HG03457 (cell line): ENCODE measurements around the gene TEC.
A peak's percentile ranks its signal among the peaks of the same experiment; 100 is the strongest.
"Not testable (repeated sequence)": the region's sequence is repeated elsewhere in the genome, so short reads cannot be mapped to it uniquely, and the experiment has no call there.

ENCODE experiments used
- ATAC-seq: cut with Tn5 transposase; IDR thresholded peaks from one replicate; pipeline ENCODE4 v1.9.1; 2021; ENCODE audit warnings: moderate number of reproducible peaks; ENCODE audit not compliant: unreplicated experiment

The TEC gene

DNA sequence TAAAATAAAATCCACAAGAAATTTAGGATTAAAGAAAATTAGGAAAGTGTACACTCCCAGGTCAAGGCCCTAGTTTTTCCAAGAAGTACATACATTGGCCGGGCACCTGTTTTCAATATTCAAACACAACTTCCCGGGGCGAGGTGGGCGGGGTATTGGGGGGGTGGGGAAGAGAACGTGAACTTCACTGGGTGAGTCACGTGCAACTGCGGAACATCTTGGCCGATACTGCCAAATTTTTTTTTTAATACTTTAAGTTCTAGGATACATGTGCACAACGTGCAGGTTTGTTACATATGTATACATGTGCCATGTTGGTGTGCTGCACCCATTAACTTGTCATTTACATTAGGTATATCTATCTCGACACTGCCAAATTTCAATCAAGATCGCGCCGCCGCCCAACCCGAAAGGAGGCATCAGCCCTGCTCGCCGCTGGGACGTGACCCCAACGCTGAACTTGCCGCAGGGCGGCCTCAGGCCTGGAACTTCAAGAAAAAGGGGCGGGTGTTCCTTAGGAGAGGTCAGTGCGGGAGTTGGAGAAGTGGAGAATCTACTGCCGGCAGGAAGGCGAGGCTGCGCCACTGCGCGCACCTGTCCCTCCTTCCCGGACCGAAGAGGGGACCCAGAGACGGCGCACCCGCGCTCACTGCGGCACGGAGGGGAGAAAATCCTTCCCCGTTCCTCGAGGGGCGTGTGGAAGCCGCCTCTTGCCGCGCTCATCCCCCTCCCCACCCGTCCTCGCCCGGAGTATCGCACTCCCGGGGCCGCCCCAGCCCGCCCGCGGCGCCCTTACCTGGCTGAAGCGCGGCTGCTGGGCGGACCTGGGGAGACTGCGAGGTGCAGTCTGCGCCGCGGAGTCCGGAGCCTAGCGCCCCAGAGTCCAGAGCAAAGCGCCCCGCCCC lies at the start of gene TEC:
Gene TEC, minus strand, starts transcription at position 883 of the 905 bp plus-strand sequence. CDS start 41,224 bp downstream, outside the sequence.
- ATAC-seq, result peak; percentile 12

DNA sequence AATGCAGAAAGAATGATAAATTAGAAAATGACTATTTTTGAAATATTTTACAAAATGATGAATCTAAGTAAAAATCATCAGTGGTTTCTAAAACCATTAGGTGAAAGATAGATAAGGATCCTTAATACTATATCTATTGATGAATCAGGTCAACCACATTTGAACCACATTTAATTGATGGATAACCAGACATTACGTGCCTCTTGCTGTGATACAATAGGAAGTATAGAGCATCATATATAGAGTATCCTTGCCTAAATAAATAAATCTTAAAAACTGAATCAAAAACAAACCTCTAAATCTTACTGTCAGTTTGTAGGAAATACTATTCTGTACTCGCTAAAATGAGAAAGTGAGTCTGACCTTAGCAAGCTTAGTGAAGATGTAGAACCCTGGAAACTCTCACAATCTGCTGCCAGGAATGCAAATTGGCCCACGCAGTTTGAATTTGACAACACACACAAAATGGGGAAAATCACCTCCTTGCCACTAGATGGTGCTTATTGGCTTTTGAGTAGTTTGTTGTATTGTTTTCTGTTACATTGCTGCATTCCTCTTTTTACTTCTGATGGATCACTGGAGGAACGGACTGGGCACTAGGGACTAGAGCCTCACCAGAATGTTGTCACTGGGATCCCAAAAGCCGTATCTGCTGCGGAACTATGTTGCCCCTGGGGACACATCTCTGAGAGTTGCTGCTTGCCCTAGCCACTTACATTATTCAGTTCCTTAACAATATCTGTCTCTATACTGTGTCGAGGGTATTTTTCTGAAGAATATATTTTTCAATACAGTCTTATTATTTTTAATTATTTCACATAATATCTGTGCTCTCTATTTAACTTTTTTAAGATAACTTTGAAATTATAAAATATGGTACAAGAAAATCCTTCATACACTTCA lies 46.3 kb upstream of the TEC start:
- ATAC-seq, result peak; percentile 74

DNA sequence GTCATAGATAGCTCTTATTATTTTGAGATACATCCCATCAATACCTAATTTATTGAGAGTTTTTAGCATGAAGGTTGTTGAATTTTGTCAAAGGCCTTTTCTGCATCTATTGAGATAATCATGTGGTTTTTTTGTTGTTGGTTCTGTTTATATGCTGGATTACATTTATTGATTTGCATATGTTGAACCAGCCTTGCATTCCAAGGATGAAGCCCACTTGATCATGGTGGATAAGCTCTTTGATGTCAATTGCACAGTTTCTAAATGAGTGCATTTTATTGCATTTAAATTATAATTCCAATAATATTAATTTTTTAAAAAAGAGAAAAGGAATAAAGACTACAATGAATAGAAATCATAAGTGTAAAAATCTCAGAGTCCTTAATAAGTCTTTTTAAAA lies 45.1 kb upstream of the TEC start:
- ATAC-seq, result not testable (repeated sequence)

DNA sequence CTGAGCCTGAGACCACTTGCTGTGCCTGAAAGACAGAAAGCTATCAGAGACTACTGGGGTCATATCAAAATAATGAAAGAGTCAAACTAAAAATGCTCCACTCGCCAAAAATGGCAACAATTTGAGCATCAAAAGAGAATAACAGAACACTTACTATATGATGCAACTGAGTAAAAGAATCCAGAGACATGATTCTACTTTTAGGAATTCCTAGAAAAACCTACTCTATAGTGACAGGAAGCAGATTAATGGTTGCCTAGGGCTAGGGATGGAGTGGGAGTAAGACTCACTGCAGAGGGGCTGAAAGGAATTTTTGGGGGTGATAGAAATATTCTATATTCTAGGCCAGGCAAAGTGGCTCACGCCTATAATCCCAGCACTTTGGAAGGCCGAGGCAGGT lies 42.3 kb upstream of the TEC start:
- ATAC-seq, result no peak

DNA sequence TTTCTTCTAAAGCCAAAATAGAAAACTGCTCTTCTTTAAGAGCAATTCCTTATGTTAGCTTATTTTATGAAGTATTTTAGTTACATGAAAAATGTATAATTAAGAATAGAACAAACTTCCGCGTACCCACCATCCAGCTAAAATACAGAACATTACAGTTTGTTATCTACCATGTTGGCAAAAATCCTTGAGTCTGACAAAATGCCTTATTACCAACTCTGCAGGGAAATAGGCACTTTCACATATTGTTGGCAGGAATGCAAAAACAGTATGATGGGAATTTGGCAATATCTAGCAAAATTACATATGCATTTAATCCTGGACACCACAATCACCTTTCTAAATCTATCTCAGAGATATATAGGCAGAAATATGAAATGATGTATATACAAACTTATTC lies 39.3 kb upstream of the TEC start:
- ATAC-seq, result no peak

DNA sequence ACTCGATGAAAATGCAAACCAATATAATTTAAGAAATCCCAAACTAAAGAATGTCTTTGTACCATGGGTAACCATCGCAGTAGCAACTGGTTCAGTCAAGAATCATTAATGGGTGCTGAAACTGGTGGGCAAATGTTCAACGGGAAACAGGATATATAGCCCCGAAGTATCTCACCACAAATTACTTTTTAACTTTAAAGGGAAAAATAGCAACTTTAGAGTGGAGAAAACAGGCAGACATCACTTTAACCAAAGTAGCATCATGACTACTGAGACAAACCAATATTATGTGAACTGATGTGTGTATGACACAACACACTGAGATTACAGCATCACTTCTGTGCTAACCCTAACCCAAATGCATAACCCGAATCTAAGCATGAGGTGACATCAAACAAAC lies 37.9 kb upstream of the TEC start:
- ATAC-seq, result peak; percentile 75

DNA sequence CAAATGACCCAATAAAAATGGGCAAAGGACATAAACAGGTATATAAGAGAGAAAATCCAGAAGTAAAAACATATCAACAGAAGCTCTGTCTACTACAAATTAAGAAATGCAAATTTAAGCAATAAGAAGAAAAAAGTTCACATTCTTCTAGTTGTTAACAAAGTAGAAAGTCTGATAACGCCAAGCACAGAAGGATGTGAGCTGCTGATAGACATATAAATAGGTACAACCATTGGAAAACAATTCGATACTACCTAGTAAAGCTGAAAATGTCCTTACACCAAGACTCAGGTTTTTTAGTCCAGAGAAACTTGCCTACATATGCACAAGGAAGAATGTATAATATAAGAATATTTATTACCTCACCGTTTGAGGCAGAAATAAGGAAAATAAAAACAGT lies 35.9 kb upstream of the TEC start:
- no peak for ATAC-seq

DNA sequence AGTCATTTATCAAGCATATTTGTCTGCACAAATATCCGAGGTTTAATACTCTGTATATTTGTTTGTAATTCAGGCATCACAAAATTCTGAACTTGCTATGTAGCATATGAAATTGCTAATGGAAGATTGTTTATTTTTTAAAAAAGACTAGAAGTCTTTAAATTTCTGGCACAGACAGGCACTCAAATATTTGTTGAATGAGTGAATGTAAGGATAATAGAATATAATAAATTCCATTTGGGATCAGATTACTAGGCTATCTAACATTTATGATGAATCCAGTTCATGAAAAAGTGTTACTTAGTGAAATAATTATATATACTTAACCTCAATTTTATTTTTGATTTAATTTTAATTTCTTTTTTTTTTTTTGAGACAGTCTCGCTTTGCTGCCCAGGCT lies 30.4 kb upstream of the TEC start:
- ATAC-seq, result no peak

DNA sequence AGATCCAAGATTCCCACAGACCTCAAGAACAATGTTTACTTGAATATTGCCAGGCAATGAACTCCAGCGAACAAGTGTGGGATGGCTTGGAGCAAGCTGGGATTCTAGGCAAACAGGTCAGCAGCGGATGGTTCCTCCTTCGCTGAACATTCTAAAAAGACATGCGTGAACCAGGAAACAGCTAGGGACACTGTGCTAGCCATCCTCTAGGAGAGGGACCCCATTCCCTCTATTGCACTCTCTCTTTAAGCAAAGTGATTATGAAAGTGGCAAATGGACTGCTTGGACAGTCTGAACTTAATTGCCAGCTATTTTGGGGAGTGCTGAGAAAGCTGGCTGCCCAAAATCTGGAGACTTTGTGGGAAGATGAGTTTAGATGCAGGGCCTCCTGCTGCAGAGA lies 29.9 kb upstream of the TEC start:
- no peak for ATAC-seq

DNA sequence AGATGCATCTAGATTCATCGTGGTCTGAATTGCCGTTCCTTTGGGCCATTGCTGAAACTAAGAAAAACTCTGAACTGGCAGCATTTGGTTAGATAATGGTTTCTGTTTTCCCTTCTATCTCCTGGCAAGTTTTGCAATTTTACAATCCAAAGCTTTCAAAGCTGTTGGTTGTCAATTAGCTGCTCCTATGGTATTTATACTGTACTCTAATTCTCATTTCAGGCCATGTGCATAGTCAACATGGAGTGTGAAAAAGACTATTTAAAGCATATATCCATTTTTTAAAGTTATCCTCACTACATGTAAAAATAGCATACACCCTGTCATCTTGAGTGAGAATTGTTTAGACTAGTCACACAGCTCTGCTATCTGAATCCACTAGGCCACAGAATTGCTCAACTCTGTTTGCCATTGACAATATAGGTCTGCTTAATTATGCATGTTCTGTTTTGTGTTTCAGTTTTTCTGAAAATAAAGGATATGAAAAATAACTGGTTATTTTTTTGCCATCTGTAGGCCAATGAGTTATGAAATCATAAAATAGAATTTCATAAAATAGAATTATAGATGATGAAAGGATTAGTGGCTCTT lies 27.7 kb upstream of the TEC start:
- no peak for ATAC-seq

DNA sequence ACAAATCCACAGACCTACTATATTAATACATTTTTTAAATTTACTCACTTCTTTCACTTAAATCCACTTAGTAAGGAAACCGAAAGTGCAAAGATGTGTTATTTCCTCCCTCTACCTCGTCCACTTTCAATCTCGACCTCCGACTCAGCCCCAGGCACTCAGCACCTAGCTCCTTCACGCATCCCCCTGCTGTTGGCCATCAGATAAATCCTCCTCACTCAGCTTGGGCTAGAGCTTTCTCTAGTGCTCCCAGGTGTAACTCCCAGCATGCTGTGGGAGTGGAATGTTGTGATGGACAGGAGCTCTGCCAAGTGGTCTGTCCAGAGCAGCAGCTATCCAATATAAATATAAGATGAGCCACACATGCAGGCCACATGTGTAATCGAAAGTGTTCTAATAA lies 26.7 kb upstream of the TEC start:
- ATAC-seq, result peak; percentile 77

DNA sequence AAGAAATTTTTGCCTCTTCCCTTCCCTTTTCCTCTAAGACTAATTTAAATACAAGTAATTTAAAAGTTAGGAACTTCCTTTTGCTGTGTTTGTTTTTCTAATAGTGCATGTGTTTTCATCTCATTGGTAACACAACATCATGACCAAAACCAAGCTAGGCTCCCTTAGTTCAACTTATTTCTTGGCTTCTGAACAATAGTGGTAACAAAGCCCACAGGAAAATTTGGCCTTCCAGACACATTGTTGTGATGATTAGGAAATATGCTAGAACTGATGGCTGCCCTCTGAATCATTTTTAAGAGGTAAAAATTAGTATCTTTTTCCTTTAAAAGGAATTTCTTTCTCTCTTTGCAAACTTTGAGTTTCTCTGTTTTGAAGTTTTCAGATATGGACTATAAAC lies 25.5 kb upstream of the TEC start:
- ATAC-seq, result no peak

DNA sequence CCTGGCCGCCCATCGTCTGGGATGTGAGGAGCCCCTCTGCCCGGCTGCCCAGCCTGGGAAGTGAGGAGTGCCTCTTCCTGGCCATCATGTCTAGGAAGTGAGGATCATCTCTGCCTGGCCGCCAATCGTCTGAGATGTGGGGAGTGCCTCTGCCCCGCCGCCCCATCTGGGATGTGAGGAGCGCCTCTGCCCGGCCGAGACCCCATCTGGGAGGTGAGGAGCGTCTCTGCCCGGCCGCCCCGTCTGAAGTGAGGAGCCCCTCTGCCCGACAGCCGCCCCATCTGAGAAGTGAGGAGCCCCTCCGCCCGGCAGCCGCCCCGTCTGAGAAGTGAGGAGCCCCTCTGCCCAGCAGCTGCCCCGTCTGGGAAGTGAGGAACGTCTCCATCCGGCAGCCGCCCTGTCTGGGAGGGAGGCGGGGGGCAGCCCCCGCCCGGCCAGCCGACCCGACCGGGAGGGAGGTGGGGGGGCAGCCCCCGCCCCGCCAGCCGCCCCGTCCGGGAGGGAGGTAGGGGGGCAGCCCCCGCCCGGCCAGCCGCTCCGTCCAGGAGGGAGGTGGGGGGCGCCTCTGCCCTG lies 22.7 kb upstream of the TEC start:
- not testable (repeated sequence) for ATAC-seq

DNA sequence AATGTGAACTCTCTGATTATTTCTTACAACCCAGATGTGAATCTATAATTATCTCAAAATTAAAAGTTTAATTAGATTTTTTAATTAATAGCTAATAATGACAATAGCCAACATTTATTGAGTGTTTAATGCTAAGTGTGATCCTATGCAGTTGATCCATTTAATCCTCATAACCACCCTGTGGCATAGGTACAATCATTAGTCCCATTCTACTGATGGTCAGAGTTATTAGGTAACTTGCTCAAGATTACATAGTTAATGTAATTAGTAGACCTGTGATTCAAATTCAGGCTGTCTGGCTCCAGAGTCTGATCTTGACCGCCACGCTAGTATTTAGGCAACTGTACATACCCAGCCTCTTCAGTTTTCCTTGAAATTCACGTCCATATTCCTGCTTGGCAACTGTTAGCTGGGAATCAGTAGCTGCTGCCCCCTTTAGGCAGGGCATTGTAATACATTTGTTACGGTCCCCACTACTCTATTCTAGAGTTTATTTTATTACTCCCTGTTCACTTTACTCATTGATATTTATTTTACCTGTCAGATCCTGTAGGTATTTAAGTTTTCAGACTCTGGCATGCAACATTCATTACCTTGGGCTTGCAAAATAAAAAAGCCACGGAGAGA lies 20.6 kb upstream of the TEC start:
- ATAC-seq, result no peak

DNA sequence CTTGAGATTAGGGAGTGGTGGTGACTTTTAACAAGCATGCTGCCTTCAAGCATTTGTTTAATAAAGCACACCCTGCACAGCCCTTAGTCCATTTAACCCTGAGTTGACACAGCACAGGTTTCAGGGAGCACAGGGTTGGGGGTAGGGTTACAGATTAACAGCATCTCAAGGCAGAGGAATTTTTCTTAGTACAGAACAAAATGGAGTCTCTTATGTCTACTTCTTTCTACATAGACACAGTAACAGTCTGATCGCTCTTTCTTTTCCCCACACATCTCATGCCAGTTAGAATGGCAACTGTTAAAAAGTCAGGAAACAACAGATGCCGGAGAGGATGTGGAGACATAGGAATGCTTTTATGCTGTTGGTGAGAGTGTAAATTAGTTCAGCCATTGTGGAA lies 16.4 kb upstream of the TEC start:
- not testable (repeated sequence) for ATAC-seq

DNA sequence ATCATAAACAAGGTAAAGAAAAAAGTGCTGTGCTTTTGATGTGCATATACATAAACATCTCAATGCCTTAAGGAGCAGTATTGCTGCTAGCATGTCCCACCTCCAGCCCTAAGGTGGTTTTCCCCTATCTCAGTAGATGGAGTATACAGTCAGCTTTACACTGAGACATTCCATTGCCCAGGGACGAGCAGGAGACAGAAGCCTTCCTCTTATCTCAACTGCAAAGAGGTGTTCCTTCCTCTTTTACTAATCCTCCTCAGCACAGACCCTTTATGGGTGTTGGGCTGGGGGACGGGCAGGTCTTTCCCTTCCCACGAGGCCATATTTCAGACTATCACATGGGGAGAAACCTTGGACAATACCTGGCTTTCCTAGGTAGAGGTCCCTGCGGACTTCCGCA lies 16.0 kb upstream of the TEC start:
- ATAC-seq, result not testable (repeated sequence)

DNA sequence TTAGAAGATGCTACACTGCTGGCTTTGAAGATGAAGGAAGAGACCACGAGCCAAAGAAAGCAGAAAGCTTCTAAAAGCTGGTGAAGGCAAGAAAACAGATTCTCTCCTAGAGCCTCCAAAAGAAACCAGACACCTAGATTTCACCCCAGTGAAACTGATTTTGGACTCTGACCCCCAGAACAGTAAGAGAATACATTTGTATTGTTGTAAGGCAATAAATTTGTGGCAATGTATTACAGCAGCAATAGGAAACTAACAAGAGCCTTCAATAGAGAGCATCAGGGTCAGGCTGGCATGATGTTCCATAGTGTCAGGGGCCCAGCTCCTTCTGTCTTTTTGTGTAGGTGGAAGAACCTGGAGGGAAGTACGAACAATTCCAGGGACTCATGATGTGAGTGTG lies 6.0 kb upstream of the TEC start:
- ATAC-seq, result no peak

DNA sequence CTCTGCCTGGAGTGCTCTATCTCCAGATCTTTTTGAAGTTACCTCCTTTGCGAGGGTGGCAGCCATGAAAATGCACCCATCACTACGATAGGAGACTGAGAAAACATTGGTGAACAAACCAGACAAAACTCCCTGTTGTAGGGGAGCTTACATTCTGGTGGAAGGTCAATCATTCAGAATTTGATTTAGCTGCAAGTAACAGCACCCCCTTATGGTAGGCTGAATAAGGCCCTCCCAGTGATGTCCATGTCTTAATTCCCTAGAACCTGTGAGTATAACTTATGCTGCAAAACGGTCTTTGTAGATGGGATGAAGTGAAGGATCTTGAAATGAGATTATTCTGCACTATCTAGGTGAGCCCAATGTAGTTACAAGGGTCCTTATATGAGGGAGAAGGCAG lies 5.6 kb upstream of the TEC start:
- ATAC-seq, result no peak

DNA sequence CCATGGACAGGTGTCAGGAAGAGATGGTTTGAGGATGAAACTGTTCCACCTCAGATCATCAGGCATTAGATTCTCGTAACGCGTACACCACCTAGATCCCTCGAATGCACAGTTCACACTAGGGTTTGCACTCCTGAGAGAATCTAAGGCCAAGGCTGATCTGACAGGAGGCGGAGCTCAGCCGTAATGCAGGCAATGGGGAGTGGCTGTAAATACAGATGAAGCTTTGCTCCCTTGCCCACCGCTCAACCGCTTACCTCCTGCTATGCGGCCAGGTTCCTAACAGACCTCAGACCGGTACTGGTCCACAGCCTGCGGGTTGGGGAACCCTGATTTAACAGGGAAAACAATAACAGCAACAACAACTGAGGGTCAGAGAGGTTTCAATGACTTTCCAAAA lies 2.0 kb upstream of the TEC start:
- ATAC-seq, result no peak

DNA sequence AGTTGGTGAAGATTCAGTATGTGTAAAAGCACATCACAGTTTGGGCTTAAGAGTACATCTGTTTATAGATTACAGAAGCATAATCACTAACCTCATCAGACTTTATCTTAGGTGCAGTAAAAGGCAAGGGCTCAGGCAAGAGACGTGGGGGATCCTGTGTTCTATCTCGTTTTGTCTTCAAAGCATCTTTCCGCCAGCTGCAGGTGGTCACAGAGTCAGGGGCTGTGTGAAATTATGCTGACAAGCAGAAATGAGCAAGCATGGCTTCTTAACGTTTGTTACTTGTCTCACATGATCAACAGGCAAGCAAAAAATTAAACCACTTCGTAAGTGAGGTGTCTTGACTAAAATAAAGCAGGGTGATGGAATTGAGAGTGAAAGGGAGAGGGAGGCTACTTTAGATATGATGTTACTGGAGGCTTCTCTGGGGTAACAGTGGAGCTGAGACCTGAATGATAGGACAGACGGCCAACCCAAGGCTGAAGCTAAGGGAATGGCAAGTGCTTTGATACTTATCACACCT lies 1.4 kb upstream of the TEC start:
- ATAC-seq, result no peak

DNA sequence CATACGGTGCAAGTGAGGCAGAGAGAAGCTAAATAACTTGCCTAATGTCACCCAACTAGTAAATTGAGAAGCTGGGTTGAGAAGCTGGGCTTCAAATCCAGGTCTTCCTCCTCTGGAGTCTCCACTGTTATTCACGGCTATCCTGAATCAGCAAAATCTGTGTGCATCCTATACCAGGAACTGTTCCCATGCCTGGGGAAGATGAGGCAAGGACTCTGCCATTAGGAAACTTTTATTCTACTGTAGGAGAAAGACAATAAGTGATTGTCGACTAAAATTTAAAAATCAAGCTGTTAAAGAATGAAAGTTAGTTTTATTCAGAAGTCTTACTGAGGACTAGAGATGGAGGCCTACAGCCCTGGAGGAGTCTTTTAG lies 872 bp upstream of the TEC start:
- ATAC-seq, result no peak
